GM19372 (cell line): ENCODE measurements around the gene FBXO5.
"Not testable (repeated sequence)": the region's sequence is repeated elsewhere in the genome, so short reads cannot be mapped to it uniquely, and the experiment has no call there.

ENCODE experiments used
- ATAC-seq: cut with Tn5 transposase; IDR thresholded peaks from one replicate; pipeline ENCODE4 v1.9.1; 2021; ENCODE audit warnings: mild to moderate bottlenecking, low read depth, moderate library complexity; ENCODE audit not compliant: unreplicated experiment

Gene FBXO5

DNA sequence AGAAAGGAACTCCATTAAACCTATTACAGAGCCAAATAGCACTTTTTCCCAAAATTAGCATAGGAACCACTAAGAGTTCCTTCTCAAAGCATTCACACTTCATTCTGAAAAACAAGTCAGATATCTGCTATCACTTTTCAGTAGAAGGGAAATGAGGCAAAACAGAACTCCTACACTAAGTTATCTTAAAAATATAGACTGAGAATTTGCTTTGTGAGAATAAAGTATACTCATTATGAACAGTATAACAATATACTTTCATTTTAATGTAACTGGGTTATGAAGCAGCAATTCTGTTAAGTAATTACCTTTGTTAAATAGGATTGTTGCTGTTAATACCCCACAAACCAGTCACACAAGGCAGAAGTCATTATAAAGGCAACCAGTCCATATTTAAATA, 11.0 kb upstream of the FBXO5 start:
- ATAC-seq = no peak

DNA sequence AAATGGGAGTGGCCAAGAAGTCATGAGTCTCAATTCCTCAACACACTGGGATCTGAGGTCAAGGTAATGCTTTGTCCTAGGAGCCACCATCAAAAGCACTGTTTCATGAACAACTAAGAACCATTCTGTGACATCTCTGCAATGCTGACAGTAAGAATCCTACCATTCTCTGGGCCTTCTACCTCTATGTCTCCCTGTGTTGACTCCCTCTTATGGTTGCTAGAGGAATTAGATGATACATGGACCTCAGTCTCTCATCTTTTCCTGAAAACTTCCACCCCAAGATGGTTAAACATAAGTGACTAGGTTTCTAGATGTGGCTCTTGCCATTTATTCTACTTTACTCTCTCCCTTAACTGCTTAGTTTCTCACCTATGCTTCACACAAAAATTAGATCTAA, 10.6 kb upstream of the FBXO5 start:
- no peak for ATAC-seq

DNA sequence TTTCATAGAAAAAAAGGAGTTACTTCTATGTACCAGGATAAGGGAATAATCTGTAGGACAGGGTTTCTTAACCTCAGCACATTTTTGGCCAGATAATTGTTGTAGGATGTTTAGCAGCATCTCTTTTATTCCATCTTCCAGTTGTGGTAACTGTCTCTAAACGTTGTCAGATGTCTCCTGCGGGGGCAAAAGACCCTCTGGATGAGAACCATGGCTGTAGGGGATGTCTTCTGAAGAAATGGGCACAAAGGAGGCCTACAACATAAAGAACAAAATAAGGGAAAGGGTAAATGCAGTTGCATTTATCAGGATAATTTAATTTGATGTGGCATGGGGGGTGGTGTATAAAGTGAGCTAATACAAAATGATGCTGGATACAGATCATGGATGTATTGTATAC, 4.1 kb upstream of the FBXO5 start:
- no peak for ATAC-seq

DNA sequence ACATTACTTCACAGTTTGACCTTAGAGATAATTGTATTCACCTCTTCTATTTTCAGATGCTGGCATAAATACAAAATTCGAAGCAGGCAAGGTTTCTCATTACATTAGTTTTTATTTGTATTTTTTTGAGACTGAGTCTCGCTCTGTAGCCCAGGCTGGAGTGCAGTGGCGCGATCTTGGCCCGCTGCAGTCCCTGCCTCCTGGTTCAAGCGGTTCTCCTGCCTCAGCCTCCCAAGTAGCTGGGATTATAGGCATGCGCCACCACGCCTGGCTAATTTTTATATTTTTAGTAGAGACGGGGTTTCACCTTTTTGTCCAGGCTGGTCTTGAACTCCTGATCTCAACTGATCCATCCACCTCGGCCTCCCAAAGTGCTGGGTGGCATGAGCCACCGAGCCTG, 2.5 kb upstream of the FBXO5 start:
- ATAC-seq = not testable (repeated sequence)

DNA sequence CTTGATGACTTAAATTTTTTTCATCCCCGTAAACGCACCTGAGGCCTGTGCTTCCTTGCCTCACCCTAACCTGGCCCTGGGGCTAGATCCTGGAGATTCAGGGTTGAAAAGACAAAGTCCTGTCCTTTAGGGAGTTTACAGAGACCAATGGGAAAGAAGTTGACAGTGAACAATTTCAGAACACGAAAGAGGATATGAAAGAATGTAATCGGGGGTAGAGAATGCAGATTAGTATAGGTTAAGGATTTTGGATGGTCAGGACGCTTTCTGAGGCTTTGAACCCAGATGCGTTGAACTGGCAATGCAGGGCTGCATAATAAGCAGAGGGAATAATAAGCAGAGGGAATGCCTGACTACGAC, 1.7 kb upstream of the FBXO5 start:
- ATAC-seq = peak; percentile 10

DNA sequence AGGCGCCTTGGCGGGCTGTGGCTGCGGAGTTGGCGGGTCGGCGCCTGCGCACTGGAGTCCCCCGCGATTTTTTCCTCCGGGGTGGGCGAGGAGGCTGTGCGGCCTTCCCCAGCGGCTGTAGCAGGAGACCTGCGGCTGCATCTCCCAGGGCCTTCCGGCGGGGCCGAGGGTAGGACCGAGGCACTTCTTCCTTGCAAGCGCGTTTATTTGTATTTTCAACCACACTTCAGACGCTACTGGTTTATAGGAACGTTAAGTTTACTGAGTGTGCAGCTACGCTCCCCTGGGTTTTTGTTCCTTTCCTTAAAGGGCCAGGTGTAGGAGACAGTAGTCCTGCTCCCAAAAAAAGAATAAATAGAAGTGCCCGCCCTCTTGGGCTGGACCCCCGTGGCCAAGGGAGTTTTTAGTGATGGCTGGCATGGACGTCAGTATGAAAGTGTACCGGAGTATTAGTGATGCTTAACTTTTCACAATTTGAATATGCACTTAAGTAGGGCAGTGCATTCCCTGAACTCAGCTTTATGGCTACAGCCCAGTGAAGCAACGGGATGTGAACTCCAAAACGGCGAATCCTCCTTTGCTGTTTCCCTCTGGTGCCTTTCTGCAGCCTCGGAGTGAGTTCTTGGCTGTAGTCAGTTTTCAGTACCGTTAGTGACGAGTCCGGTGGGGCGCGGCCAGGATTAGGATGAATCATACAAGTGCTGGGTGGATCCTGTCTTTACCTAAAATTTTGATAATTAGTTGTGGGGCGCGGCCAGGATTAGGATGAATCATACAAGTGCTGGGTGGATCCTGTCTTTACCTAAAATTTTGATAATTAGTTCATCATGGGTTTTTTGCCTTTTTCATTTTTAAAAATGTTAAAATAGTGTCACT, 1.0 kb upstream of the FBXO5 start:
- peak; percentile 9 for ATAC-seq

DNA sequence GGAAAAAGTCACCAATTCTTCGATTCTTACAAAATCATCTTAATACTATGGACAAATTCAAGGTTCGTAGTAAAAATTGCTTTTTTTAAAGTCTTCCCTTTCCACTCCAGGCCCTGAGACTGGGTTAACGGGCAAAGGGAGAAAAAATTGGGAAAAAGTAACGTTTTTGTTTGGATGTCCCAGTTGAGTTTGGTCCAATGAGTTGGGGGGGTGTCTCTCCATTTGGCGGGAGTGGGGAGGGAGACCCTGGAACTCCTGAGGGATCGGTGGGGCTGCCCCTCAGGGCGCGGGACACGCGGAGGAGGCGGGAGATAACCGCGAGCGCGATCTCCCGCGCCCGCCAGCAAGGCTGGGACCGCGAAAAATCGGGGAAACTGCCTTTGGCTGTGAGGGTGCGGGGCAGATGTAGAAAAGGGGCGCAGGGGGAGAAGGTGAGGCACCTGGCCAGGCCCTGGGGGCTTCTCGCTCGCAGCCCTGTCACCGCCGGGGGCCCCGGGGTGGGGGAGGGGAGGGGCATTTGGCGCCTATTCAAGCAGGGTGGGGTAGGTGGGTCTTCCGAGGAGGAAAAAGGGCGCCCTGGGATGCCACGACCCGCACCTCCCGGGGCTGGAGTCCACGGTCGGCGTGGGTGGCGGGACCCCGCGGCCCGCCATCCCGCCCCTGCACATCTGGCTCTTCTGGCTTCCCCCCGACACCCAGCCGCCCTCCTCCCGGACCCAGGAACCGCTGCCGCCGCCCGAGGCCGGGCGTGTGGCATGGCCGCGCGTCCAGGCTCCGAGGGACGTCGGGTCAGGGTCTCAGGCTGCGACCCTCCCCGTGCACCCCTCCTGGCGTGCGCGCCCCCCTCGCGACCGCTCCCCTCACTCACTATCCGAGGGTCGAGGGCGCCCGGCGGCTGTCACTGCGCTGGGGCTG, 595 bp downstream of the FBXO5 start:
- no peak for ATAC-seq

DNA sequence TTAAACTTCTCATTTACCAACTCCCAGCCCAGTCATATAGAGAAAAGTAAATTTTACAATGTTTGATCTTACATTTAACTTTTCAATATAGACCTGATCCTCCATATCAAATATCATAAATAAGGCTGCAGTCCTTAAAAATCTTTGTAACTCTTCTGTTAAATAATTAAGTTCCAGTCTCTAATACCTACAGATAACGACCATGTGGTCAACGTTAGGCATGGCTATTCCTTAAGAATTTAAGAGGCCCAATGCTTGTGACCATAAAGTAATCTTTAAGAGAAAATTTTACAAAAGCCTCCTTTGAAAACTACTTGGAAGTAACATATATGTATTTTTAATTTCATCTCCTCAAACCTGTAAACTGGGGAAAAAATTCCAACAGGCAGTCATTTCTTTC, 1.6 kb downstream of the FBXO5 start:
- ATAC-seq = no peak

DNA sequence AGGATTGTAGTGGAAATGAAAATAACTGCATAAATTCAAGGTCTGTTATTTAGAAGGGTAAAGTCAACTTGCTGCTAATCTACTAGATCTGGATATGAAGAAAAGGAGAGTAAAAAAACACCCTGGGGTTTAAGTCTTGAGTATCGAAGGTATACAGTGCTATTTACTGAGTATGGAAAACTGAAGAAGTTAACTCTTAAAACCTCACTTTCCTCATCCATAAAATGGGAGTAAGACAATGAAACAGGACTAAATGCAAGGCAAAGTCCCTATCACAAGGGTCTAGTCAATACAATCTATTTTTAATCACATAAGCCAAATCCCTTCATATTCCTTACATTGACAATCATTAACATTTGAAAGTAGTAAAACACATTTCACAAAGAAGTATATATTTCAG, 2.2 kb downstream of the FBXO5 start:
- no peak for ATAC-seq

DNA sequence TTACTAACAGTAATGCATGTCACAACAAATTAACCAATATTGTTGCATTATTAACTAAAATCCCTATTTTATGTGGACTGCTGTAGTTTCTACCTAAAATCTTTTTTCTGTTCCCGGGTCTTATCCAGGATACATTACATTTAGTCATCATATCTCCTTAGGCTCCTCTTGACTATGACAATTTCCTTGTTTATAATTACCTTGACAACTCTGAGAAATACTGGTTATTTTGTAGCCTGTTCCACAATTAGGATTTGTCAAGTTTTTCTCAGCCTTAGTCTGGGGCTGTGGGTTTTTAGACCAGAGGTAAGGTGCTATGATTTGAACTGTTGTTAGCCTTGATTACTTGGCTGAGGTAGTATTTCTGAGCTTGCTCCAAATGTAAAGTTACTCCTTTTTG, 3.7 kb downstream of the FBXO5 start:
- no peak for ATAC-seq

DNA sequence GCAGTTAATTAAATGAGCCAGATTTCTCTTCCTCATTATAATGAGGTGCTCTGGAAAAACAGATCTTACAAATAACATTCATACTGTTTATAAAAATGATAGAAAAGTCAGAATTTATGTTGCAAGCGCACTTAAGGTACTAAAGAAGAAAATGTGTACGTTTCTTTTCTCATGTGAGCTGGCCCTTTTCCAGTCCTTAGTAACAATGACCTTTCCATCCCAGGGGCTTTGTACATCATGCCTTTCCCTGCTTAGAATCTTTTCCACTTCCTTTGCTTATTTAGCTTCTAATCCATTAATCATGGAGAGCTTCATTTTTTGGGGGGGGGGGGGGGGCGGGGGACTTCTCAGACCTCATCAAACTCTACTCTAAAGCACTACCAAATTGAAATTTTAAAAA, 4.8 kb downstream of the FBXO5 start:
- ATAC-seq = no peak

DNA sequence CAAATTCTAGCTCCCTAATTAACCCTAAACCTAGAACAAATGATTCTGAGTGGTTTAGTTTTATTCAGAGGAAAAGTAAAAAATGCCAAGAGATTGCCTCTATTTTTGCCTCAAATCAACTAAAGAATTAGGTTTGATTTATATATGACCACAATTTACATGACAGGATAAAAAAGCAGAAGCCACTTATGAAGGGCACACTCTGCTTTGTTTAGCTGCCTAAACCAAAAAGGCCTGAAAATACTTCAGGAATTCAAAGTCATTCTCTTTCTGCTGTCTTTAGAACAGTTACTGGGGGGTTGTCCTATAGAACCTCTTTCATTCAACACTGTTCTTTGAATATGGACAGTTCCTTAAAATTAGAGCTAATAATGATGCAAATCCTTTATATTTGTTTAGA, 5.3 kb downstream of the FBXO5 start:
- no peak for ATAC-seq

DNA sequence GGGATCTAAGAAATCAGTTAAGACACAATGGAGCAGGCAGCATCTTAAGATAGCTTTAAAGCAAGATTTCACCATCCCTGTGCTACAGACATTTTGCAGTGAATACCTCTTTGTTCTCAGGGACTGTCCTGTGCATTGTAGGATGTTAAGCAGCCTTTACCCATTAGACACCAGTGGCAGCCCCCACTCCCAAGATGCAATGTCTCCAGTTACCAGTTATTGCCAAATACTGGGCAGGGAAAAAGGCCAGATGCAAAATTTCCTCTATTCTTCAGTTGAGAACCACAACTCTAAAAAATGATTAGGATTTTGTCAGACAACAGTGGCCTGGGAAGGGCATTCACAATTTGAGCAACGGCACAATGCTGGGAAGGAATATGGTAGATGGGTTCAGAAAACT, 6.1 kb downstream of the FBXO5 start:
- no peak for ATAC-seq

DNA sequence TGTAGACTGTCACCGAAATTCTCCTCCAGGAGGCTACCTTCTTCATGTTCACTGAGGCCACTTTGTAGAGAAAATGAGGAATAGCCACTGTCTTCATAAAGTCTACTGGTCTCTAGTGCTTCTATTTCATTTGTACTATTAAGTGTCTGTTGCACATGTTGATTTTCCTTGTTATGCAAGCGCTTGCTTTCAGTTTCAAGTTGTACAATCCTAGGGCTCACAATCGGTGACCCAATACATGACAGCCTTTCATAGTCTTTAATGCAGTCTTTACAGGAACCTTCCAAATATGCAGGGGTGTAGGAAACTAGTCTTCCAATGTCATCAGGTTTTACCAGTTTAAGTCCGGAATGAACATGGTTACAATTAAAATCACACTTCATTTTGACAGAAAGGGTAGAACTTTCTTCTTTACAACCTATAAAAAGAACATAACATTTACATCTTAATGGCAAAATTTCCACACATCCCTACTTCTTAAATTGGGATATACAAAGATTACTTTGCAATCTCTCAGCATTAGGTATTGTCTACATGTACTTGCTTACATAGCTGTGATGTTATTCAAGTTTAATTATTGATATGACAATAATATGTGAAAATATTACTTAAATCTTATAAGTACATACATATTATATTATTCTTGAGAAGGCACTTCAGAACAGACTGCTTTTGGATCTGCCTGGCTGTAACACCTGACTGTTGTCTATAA, 7.5 kb downstream of the FBXO5 start:
- peak; percentile 59 for ATAC-seq

DNA sequence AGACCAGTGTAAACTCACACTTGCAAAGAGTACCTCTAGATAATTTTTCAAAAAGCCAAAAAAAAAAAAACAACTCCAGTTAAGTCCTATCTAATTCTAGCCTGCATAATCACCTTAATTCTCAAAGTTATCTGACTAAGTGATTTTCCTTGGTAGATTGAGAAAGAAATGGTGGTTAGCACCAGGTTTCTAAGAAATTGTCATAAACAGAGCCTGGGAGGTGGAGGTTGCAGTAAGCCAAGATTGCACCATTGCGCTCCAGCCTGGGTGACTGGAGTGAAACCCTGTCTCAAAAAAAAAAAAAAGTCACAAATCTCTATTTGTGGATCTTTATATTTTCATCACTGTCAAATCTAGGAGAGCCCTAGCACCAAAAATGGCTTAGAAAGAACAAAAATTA, 8.9 kb downstream of the FBXO5 start:
- no peak for ATAC-seq

DNA sequence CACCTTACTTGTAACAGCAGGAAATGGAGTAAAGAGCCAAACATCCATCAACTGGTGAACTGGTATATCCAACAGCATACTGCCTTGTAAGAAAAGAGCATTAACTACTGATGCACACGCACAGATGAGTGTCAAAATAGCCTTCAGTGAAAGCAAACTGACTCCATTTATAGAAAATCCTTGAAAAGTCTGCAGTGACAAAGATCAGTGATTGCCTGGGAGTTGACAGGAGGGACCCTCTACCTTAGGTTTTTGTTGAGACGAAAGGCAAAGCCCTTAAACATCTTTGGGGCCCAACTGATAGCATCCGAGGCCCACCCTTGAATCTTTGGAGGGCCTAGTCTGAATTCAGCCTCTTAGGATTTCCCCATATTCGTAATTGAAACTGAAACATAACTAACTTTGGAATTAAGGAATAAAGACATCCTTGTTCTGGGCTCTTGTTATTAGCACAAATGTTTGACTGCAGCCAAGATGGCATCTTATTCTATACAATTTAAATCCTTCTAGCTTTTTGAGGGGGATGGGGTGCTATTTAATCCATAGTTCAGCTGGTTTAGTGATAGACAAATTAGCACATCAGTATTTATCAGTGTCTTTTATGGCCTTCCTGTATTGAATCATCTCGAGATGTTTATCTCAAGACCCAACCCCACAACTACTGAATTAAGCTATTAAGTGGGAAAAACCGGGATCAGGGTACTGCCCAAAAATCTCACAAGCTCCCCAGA, 13.0 kb downstream of the FBXO5 start:
- ATAC-seq = no peak

DNA sequence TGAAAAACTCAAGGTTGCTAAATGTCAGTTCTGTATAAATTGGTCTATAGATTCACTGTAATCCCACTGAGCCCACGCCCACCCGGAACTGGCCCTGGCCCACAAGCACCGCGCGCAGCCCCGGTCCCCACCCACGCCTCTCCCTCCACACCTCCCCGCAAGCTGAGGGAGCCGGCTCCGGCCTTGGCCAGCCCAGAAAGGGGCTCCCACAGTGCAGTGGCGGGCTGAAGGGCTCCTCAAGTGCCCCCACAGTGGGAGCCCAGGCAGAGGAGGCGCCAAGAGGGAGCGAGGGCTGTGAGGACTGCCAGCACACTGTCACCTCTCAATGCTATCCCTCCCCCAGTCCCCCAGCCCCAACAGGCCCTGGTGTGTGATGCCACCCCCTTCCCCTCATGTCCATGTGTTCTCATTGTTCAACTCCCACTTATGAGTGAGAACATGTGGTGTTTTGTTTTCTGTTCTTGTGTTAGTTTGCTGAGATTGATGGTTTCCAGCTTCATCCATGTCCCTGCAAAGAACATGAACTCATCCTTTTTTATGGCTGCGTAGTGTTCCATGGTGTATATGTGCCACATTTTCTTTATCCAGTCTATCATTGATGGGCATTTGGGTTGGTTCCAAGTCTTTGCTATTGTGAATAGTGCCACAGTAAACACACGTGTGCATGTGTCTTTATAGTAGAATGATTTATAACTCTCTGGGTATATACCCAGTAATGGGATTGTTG, 16.5 kb downstream of the FBXO5 start:
- not testable (repeated sequence) for ATAC-seq

DNA sequence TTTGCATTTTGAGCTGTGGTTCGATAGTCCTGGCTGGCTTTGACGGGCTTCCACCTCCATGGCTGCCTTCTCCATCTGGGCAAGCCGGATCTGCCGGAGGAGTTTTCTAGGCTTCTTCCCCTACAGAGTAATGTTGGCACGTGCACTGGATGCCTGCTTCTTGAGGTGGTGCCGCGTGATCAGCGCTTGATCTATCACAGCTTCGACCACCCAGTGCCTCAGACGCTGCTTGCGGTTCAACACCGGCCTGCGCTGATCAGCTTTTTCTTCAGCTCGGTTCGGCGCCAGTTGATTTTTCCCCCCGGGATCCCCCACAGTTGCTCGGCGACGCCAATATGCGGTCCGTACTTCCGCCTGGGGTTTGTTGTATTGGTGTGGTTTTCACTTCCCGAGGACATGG, 23.5 kb downstream of the FBXO5 start:
- ATAC-seq = no peak

DNA sequence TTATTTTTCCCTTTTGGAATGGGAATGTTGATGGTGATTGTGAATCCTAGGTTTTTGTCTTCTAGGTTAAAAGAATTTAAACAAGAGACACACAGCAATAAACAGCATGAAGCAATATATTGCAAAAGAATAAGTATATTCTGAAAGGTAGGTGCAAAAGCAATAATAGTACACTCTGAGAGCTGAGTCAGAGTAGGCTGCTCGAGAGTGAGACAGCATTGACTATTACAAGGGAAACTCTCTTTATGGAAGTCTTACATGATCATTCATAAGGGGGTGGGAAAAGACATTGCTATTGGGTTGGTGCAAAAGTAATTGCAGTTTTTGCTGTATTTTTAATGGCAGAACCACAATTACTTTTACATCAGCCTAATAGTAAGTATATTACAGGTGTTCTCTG, 25.0 kb downstream of the FBXO5 start:
- ATAC-seq = no peak

DNA sequence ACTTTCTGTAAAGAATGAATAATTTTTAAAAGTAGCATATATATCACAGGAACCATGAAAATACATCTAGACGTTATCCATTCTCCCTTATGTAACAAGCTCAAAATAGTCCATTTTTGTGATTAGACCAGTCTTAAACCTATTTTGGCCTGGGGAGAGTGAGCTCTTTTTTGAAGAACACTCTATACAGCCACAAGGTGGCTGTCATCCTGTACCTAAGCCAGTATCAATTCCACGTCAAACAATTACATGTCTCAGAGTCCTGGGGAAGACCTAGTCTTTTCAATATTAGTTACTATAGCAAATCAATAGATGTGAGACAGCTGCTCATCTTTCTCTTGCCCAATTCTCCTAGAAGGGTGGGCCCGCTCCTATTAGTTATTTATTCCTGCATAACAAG, 28.4 kb downstream of the FBXO5 start:
- no peak for ATAC-seq
